GM12872 (cell line): ENCODE data around the gene DNAJC12.

Experiments
- TF ChIP-seq, protein P1 (sequence below): IDR thresholded peaks from 3 replicates; pipeline ENCODE4 v1.5.1; 2011; ENCODE audit warnings: low read depth, mild to moderate bottlenecking, low read length, moderate library complexity; ENCODE audit not compliant: insufficient read depth

DNAJC12 gene

GRCh38 chr10:67775279-67775678 lies 62.7 kb downstream of the DNAJC12 start:
- TF ChIP-seq, protein P1, sequence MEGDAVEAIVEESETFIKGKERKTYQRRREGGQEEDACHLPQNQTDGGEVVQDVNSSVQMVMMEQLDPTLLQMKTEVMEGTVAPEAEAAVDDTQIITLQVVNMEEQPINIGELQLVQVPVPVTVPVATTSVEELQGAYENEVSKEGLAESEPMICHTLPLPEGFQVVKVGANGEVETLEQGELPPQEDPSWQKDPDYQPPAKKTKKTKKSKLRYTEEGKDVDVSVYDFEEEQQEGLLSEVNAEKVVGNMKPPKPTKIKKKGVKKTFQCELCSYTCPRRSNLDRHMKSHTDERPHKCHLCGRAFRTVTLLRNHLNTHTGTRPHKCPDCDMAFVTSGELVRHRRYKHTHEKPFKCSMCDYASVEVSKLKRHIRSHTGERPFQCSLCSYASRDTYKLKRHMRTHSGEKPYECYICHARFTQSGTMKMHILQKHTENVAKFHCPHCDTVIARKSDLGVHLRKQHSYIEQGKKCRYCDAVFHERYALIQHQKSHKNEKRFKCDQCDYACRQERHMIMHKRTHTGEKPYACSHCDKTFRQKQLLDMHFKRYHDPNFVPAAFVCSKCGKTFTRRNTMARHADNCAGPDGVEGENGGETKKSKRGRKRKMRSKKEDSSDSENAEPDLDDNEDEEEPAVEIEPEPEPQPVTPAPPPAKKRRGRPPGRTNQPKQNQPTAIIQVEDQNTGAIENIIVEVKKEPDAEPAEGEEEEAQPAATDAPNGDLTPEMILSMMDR = no peak

DNA sequence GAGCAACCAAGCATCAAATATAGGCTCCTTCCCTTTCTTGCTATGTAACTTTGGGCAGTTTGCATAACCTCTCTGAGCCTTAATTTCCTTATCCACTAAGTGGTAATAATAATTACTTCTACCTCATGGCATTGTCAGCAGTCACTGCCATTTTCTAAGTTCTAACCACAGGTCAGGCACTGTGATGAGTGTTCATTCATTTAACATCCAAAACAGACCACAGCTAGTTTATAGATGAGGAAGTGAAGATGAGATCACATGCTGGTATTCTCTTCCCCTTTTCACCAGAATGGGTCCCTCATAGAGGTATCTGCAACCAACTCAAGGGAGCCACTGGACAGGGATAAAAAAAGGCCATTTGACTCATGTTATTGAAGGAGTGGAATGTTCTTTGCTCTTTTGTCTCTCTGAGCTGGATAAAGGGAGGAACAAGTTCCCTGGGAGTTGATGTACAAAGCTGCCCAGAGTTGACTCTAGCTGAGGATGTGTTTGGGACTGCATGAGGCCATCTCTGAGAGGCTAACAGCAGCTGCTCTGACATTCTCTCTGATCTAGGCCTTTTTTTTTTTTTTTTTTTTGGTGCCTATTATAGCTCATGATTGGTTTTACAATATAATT lies 65.0 kb downstream of the DNAJC12 start:
- TF ChIP-seq, protein P1 = no peak

GRCh38 chr10:67772151-67772550 lies 65.8 kb downstream of the DNAJC12 start:
- TF ChIP-seq, protein P1 = no peak

DNA sequence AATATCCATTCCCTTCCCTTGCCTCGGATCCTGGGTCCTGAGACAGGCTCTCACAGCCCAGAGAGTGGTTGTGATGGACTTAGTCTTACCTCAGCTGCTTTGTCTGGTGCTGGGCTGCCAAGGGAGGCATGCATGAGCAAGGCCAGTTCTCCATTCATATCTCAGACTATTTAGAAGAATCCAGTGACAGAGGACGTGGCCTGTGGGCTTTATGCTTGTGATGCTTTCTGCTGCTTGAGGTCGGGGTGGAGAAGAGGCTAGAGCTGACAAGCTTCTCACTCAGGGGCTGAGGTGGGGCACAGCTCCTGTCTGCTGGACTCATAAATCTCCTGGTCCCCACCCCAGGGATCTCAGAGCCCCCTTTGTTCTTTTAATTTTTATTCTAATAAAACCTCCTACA lies 66.8 kb downstream of the DNAJC12 start:
- TF ChIP-seq, protein P1 = no peak

DNA sequence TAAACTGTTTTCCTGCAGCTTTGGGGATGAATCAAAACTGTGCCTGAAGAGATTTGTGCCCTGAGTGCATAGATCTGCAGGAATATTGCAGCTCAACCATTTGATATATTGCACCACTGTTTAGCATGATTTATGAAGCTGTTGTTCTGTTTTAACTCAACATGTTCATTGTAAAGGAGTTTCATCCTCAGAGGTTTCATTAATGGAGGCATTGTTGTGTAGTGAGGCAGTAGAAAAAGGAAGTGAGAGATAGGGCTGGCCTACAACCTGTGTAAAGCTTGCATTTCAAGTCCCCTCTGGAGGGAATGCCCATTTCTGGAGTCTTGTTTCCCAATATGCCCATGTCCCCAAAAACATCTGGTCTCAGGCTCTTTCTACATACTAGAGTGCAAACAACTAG lies 67.5 kb downstream of the DNAJC12 start:
- TF ChIP-seq, protein P1 = no peak

GRCh38 chr10:67767244-67767643 lies 70.7 kb downstream of the DNAJC12 start:
- TF ChIP-seq, protein P1 = no peak

GRCh38 chr10:67764012-67764822 lies 73.8 kb downstream of the DNAJC12 start:
- TF ChIP-seq, protein P1 = no peak
